Activated CD8-positive, alpha-beta memory T cell treated with anti-CD3 and anti-CD28 coated beads for 36 hours (primary cell): ENCODE data around the gene FAM98C. TPM values are rescaled to one million over a fixed set of nuclear protein-coding genes. Genes with fewer than 3 reads are reported as not detected.
"Not testable (repeated sequence)": the region's sequence is repeated elsewhere in the genome, so short reads cannot be mapped to it uniquely, and the experiment has no call there.

ENCODE experiments used
- CTCF ChIA-PET: fragments of 350-600 bp; sonication (Branson Sonifier 250); formaldehyde crosslinking; loops from one replicate; lab custom pipeline; 2021; ENCODE audit warnings: antibody characterized with exemption; lab: Charles Lee
- POLR2A ChIA-PET: fragments of 350-600 bp; sonication (Branson Sonifier 250); formaldehyde crosslinking; loops from one replicate; lab custom pipeline; 2021; ENCODE audit warnings: antibody characterized with exemption; lab: Charles Lee
- total RNA-seq, 2 experiments: library from RNA; stranded (reverse); gene quantifications; one replicate each; pipeline ENCODE4 v1.2.3, GENCODE V29; 2021

The FAM98C gene
- total RNA-seq, 2 experiments from 2014 or later = 15.0 to 16.0 TPM

DNA sequence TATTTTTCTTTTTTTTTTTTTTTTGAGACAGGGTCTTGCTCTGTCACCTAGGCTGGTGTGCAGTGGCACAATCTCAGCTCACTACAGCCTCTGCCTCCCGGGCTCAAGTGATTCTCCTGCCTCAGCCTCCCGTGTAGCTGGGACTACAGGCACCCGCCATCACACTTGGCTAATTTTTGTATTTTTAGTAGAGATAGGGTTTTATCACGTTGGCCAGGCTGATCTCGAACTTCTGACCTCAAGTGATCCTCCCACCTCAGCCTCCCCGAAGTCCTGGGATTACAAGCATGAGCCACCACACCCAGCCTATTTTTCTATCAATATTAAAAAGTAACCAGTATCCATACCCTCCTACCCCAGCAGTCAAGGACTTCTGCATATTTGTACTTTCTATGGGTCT, 7.5 kb downstream of the FAM98C start:
- ChIA-PET POLR2A (interaction anchor here (0.7 kb wide), 1 partner anchor 33 kb away, joined by 4 read pairs; no protein-coding TSS in a partner anchor), CTCF (interaction anchor here (0.7 kb wide), 1 partner anchor 259 kb away, joined by 4 read pairs; no protein-coding TSS in a partner anchor)

- ChIA-PET POLR2A (no interaction called here), CTCF (no interaction called here)
Observed at GRCh38 chr19:38411041-38411712, 8.3 kb downstream of the FAM98C start.

DNA sequence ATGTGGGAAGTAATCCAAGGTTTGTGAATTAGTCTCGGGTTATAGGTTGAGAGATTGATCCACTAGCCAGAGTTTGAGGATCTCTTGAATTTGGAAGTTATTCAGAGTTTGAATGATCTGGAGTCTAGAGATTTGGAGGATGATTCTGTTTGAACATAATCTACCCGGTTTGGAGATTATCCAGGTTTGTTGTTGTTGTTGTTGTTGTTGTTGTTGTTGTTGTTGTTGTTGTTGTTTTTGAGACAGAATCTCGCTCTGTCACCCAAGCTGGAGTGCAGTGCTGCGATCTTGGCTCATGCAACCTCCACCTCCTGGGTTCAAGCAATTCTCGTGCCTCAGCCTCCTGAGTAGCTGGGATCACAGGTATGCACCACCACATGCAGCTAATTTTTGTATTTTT, 9.0 kb downstream of the FAM98C start:
- CTCF ChIA-PET, POLR2A ChIA-PET: not testable (repeated sequence)

DNA sequence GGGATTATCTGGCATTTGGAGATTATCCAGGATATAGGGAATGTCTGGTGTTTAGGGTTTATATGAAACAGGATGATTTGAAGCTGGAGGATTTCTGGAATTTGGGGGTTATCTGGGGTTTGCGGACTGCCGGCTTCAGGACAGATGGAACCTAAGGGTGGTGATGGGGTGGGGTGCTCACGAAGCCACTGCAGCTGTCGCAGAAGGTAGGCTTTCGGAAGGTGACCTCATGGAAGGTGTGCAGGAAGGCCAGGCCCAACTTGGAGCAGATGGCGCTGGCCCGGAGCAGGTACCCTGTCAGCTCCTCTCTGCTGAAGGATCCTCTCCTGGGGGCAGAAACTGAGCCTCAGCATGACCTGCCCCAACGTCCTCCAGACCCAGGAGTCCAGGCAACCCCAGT, 9.6 kb downstream of the FAM98C start:
- POLR2A ChIA-PET = no interaction called here
- CTCF ChIA-PET = interaction anchor here (0.5 kb wide), 1 partner anchor 546 kb away, joined by 4 read pairs; no protein-coding TSS in a partner anchor

- CTCF ChIA-PET = interaction anchor here (0.5 to 0.6 kb wide), 2 partner anchors 79 to 546 kb away, joined by 4 read pairs; no protein-coding TSS in a partner anchor
- POLR2A ChIA-PET = no interaction called here
Observed at GRCh38 chr19:38412961-38413360, 10.1 kb downstream of the FAM98C start.

DNA sequence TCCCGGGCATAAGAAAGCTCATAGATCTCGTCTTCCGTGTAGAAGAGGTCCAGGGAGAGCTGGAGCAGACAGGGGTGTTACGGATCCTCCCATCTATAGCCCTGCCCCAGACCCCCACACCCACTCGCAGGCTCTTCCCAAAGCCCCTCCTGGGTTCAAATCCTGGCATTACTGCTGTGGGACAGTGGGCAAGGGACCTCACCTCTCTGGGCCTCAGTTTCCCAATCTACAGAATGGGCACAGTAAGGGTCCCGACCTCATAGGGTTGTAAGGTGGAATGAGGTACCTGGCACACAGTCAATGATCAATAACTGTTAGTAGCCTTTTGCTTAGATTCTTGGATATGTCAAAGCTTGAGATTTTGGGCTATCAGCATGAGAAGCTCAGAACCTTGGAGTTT, 10.5 kb downstream of the FAM98C start:
- CTCF ChIA-PET = interaction anchor here (0.6 kb wide), 1 partner anchor 78 kb away, joined by 4 read pairs; no protein-coding TSS in a partner anchor
- POLR2A ChIA-PET = no interaction called here

DNA sequence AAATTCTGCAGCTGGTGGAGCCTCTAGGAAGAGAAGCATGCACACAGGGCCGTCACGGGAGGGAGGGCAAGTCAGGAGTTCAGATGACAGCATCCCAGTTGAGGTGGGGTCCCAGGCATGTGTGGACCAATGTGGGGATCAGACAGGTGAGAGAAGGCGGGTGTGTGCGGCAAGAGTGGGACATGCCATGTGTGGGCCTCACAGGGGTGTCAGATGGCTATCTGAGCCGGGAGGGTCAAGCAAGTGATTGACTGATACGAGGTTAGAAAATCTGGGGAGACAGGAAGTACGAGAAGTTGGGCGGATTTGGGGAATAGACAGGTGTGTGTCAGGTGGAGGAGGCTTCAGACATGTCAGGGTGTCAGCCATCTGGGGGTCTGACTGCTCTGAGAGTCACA, 14.3 kb downstream of the FAM98C start:
- POLR2A ChIA-PET = no interaction called here
- CTCF ChIA-PET = interaction anchor here (0.5 kb wide), 1 partner anchor 156 kb away, joined by 3 read pairs; no protein-coding TSS in a partner anchor

GRCh38 chr19:38417544-38418506, 14.9 kb downstream of the FAM98C start:
- POLR2A ChIA-PET = no interaction called here

DNA sequence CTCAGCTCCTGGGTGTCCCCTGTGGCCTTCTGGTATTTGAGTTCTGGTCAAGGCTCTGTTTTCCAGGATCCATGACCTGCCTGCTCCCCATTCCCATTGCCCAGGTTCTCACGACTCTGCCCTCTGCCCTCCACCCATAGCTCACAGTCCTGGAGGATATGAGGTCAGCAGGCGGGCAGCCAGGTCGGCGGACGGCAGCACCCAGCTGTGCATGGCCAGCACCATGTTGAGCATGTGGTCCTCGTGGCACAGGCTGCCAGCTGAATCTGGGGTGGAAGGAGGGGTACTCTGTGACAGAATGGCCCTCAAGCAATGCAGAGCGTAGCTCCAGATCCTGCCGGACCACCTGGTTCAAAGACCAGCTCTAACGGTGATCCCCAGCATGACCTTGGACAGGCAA, 18.0 kb downstream of the FAM98C start:
- CTCF ChIA-PET = interaction anchor here (1.0 kb wide), 1 partner anchor 95 kb away, joined by 3 read pairs; no protein-coding TSS in a partner anchor

More at GRCh38 chr19:38417544-38418506, 14.9 kb downstream of the FAM98C start:
- CTCF ChIA-PET = no interaction called here

GRCh38 chr19:38421856-38422255, 19.0 kb downstream of the FAM98C start:
- CTCF ChIA-PET = interaction anchor here (1.0 kb wide), 1 partner anchor 94 kb away, joined by 3 read pairs; no protein-coding TSS in a partner anchor
- POLR2A ChIA-PET = no interaction called here

More for the DNA sequence above, 18.0 kb downstream of the FAM98C start:
- POLR2A ChIA-PET = no interaction called here

GRCh38 chr19:38422438-38422837, 19.5 kb downstream of the FAM98C start:
- ChIA-PET CTCF (no interaction called here), POLR2A (no interaction called here)

DNA sequence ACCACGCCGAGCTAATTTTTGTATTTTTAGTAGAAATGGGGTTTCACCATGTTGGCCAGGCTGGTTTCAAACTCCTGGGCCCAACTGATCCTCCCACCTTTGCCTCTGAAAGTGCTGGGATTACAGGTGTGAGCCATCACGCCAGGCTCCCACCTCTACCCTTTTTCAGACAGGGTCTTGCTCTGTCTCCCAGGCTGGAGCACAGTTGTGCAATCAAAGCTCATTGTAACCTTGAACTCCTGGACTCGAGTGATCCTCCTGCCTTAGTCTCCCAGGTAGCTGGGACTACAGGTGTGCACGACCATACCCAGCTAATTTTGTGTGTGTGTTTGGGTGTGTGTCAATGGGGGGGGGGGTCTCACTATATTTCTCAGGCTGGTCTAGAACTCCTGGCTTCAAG, 21.4 kb downstream of the FAM98C start:
- ChIA-PET POLR2A (no interaction called here), CTCF (interaction anchor here (0.6 kb wide), 1 partner anchor 26 kb away, joined by 3 read pairs; no protein-coding TSS in a partner anchor)

DNA sequence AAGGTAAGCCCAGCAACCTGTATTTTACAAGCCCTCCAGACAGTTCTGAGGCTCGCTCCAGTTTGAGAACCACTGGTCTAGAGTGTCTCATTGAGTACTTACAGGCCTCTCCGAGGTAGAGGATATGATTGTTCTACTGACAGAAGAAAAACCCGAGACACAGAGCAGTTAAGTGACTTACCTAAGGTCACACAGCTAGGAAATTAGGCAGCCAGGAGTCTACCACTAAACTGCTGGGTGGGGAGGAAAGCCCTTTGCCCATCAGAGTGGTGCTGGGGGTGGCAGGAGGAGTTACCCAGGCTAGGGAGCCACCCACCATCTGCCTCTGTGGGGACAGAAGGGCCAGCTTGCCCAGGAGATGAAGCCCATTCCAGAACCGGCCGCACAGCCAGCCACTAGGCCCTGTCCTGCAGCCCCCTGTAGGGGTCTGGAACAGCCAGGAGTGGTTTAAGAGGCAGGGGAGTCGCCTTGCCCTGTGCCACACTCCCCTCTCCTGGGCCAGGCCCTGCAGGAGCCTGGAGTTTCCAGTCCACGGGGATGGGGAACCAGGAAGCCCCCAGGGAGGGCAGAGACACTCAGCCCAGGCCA, 22.4 kb downstream of the FAM98C start:
- CTCF ChIA-PET = interaction anchor here (0.6 to 1.0 kb wide), 2 partner anchors 22 to 88 kb away, joined by 3 to 8 read pairs; partner anchors contain the start of gene FAM98C
- POLR2A ChIA-PET = interaction anchor here (0.6 to 1.6 kb wide), 2 partner anchors 22 to 254 kb away, joined by 3 read pairs; partner anchors contain the start of gene FAM98C

DNA sequence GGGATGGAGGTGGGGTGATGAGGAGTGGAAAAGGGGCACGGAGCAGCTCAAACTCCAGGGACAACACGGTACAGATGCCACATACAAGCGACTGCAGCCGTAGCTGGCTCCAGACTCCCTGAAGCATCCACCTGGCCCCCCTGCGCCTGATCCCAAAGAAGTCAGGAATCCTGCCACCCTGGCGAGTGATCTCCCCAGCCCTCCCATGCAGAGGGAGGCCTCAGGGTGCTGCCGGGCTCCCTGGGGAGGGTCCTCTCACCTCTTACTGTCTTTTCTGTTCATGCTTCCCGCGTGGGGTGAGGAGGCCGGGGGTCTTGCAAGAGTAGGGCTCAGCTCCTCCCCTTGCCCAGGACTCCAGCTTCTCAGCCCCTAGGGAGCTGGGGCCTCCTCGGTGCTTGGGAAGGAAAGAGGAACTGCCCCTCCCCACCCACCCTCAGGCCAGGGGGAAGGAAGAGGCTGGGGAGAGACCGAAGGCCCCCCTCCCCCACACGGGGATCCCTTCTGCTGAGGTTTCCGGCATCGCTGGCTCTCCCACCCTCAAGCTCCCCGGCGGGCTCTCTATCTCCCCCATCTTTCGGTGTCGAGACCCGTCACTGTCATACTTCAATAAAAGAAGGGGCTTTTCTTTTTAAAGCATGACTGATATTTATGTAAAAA, 23.0 kb downstream of the FAM98C start, which contains the start of gene RASGRP4:
Gene RASGRP4, minus strand, starts transcription at position 410 of the 657 bp plus-strand sequence. Its CDS starts 128 bp downstream, at position 282.
- ChIA-PET CTCF (interaction anchor here (0.5 to 1.0 kb wide), 3 partner anchors 12 to 88 kb away, joined by 3 to 8 read pairs (median 3); partner anchors contain the start of gene FAM98C), POLR2A (interaction anchor here (1.6 kb wide), 1 partner anchor 23 kb away, joined by 3 read pairs; the partner anchor contains the start of gene FAM98C)

DNA sequence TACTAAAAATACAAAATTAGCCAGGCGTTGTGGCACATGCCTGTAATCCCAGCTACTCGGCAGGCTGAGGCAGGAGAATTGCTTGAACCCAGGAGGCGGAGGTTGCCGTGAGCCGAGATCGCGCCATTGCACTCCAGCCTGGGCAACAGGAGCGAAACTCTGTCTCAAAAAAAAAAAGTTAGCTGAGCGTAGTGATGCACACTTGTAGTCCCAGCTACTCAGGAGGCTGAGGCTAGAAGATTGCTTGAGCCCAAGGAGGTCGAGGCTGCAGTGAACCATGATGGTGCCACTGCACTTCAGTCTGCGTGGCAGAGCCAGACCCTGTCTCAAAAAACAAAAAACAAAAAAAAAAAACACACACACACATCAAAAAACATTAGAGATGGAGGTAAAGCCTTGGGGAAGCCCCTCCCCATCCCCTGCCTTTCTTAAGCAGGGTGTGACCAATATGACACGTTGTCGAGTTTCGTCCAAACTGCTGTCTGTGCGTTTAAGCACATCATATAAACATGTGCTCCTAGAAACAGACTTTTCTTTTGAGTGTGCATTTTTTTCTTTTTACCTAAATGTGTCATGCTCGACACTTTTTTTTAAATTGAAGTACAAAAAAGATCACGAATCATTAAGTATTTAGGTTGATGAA, 24.3 kb downstream of the FAM98C start:
- ChIA-PET CTCF (interaction anchor here (0.7 to 1.1 kb wide), 2 partner anchors 24 to 969 kb away, joined by 3 read pairs; partner anchors contain the start of gene FAM98C), POLR2A (interaction anchor here (0.7 kb wide), 1 partner anchor 78 kb away, joined by 3 read pairs; no protein-coding TSS in a partner anchor)

DNA sequence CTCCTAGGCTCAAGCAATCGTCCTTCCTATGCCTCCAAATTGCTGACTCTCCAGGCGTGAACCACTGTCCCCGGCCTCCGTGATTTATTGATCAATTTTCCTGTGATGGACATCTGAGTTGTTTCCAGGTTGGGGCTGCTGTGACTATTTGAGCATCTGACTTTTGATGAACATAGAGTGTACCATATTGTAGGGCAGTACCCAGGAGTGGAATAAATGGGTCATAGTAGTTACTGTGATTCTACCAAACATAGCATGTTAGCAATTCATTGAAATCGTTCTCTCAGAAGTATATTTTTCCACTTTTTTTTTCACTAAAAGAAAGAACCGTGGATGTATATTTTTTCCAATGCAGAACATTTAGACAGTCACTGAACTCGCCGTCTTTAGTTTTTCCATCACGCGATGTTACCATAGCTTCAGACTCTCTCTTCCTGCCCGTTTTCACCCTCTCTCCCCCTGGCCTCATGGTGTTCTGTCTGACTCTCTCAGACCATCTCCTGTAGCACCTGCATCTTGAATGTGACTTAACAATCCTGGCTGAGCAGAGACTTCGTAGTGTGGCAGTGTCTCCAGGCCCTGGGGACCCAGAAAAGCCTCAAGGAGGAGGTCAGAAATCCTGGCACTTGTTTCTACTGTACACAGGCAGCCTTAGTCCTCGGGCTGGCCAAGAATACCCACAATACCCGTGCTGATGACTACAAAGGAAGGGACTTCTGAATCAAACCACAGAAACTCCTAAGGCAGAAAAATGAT, 26.3 kb downstream of the FAM98C start:
- CTCF ChIA-PET = interaction anchor here (1.1 kb wide), 1 partner anchor 26 kb away, joined by 7 read pairs; the partner anchor contains the start of gene FAM98C

DNA sequence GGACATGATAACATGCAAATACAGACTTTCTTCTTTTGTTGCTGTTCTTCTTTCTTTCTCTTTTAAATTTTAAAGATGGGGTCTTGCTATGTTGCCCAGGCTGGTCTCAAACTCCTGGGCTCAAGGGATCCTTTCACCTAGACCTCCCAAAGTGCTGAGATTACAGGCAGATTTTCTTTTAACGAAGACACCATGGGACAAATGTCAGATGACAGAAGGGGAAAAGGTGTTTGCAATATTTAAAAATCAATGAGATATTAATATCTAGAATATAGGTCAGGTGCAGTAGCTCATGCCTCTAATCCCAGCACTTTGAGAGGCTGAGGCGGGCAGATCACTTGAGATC, 26.9 kb downstream of the FAM98C start:
- ChIA-PET CTCF (no interaction called here), POLR2A (no interaction called here)

More for the DNA sequence above, 26.3 kb downstream of the FAM98C start:
- POLR2A ChIA-PET = no interaction called here
